GM12878 (cell line): Measurements from ENCODE around the gene RGS6. TPM values are rescaled to one million over a fixed set of nuclear protein-coding genes. Genes with fewer than 3 reads are reported as not detected.
A peak's percentile ranks its signal among the peaks of the same experiment; 100 is the strongest.

ENCODE experiments used
- BMI1 ChIP-seq: fragments of 450-650 bp; IDR thresholded peaks from 2 replicates; pipeline ENCODE4 v1.6.1; 2016; ENCODE audit warnings: mild to moderate bottlenecking, moderate library complexity, borderline replicate concordance
- CHD4 ChIP-seq: fragments of 200-600 bp; sonication (generic); IDR thresholded peaks from 2 replicates; pipeline ENCODE4 v1.6.1; 2016; ENCODE audit warnings: mild to moderate bottlenecking
- CTCF ChIP-seq, 3 experiments: IDR thresholded peaks in 2 of 3; conservative IDR thresholded peaks in 1 of 3; 2 replicates each; pipeline ENCODE4 v1.5.1; 2011; ENCODE audit warnings: low read depth in 3 of 3, low read length in 3 of 3, mild to moderate bottlenecking in 3 of 3, control low read depth in 2 of 3, moderate library complexity in 2 of 3, inconsistent platforms in 1 of 3, mixed read lengths in 1 of 3; ENCODE audit not compliant: control insufficient read depth in 2 of 3, insufficient read depth in 1 of 3; ENCODE audit errors: extremely low read depth in 1 of 3
- ESRRA ChIP-seq: IDR thresholded peaks from 2 replicates; pipeline ENCODE4 v1.6.1; 2012; ENCODE audit warnings: mild to moderate bottlenecking, low read length, improper control_type of control experiment
- FOS ChIP-seq: IDR thresholded peaks from 3 replicates; pipeline ENCODE4 v1.6.1; 2011; ENCODE audit warnings: borderline replicate concordance; ENCODE audit not compliant: insufficient read length; ENCODE audit errors: extremely low read depth
- HDAC6 ChIP-seq: fragments of 200-600 bp; sonication (generic); IDR thresholded peaks from one replicate; pipeline ENCODE4 v1.8.0; 2017; ENCODE audit warnings: antibody characterized with exemption; ENCODE audit not compliant: unreplicated experiment
- HSF1 ChIP-seq: fragments of 150-350 bp; IDR thresholded peaks from 2 replicates; pipeline ENCODE4 v1.6.1; 2014; ENCODE audit warnings: mild to moderate bottlenecking, low read depth, low read length
- IKZF1 ChIP-seq: fragments of 450-650 bp; conservative IDR thresholded peaks from 2 replicates; pipeline ENCODE4 v1.6.1; 2017; ENCODE audit warnings: antibody characterized with exemption, mild to moderate bottlenecking
- KAT2A ChIP-seq: conservative IDR thresholded peaks from 2 replicates; pipeline ENCODE4 v1.6.1; 2011; ENCODE audit warnings: low read depth, low read length; ENCODE audit not compliant: control insufficient read depth
- KLF5 ChIP-seq: fragments of 450-650 bp; IDR thresholded peaks from 2 replicates; pipeline ENCODE4 v1.6.1; 2014; ENCODE audit warnings: mild to moderate bottlenecking; ENCODE audit not compliant: partially characterized antibody
- LARP7 ChIP-seq: fragments of 450-650 bp; IDR thresholded peaks from 2 replicates; pipeline ENCODE4 v1.6.1; 2017; ENCODE audit warnings: mild to moderate bottlenecking
- NBN ChIP-seq: fragments of 450-650 bp; IDR thresholded peaks from 2 replicates; pipeline ENCODE4 v1.6.1; 2016
- NR2C2 ChIP-seq: IDR thresholded peaks from 2 replicates; pipeline ENCODE4 v1.6.1; 2011; ENCODE audit warnings: borderline replicate concordance, low read depth; ENCODE audit not compliant: control insufficient read depth, insufficient read length
- POLR2A ChIP-seq: IDR thresholded peaks from 2 replicates; pipeline ENCODE4 v1.6.1; 2011; ENCODE audit warnings: low read depth, mild to moderate bottlenecking, low read length
- RB1 ChIP-seq: fragments of 450-650 bp; formaldehyde crosslinking; IDR thresholded peaks from 2 replicates; pipeline ENCODE4 v1.6.1; 2017; ENCODE audit warnings: mild to moderate bottlenecking, borderline replicate concordance
- SMAD5 ChIP-seq: IDR thresholded peaks from 2 replicates; pipeline ENCODE4 v1.6.1; 2016; ENCODE audit warnings: antibody characterized with exemption, low read depth
- SP1 ChIP-seq: IDR thresholded peaks from one replicate; pipeline ENCODE4 v1.6.1; 2011; ENCODE audit warnings: low read depth, low read length
- SREBF1 ChIP-seq: IDR thresholded peaks from 2 replicates; pipeline ENCODE4 v1.6.1; 2012; ENCODE audit warnings: mild to moderate bottlenecking, low read length
- TAF1 ChIP-seq: IDR thresholded peaks from 2 replicates; pipeline ENCODE4 v1.6.1; 2011; ENCODE audit warnings: mild to moderate bottlenecking, low read depth, low read length, borderline replicate concordance
- TCF12 ChIP-seq: IDR thresholded peaks from 2 replicates; pipeline ENCODE4 v1.6.1; 2011; ENCODE audit warnings: low read depth, mild to moderate bottlenecking, low read length
- USF2 ChIP-seq: IDR thresholded peaks from 2 replicates; pipeline ENCODE4 v1.6.1; 2011; ENCODE audit warnings: low read depth, low read length, improper control_type of control experiment, borderline replicate concordance
- YY1 ChIP-seq: IDR thresholded peaks from 2 replicates; pipeline ENCODE4 v1.6.1; 2011; ENCODE audit warnings: low read depth, mild to moderate bottlenecking, low read length
- ZBED1 ChIP-seq: IDR thresholded peaks from 2 replicates; pipeline ENCODE4 v1.6.1; 2016; ENCODE audit warnings: borderline replicate concordance
- ZBTB4 ChIP-seq: fragments of 450-650 bp; formaldehyde crosslinking; IDR thresholded peaks from 2 replicates; pipeline ENCODE4 v1.4.0; 2022; ENCODE audit warnings: mild to moderate bottlenecking, moderate library complexity
- ZSCAN29 ChIP-seq: fragments of 450-650 bp; IDR thresholded peaks from 2 replicates; pipeline ENCODE4 v1.6.1; 2017; ENCODE audit warnings: mild to moderate bottlenecking, moderate library complexity
- polyA plus RNA-seq, 11 experiments: library from polyadenylated mRNA; depleted of rRNA in 4 of 11; unstranded in 6 of 11; stranded (reverse) in 5 of 11; fragments of >200 nt; fragmentation: Nextera tagmentation in 4 of 11; fragmentation: Illumina TruSeq in 1 of 11; extraction: Ambion mirVana in 4 of 11; extraction: Trizol in 1 of 11; gene quantifications; 1 replicate in 1 of 11; 2 replicates in 10 of 11; pipeline versions ENCODE4 v1.2.1 to v1.2.3, GENCODE V29; 2011 to 2016; ENCODE audit warnings: inconsistent platforms in 2 of 11, missing spikeins in 2 of 11, low read depth in 1 of 11
- total RNA-seq, 4 experiments: library from RNA; depleted of rRNA in 3 of 4; stranded (reverse); fragments of >200 nt in 3 of 4; fragmentation: Illumina TruSeq in 1 of 4; extraction: Trizol in 1 of 4; gene quantifications; 2 replicates each; pipeline versions ENCODE4 v1.2.1 to v1.2.3, GENCODE V29; 2013 to 2021

The RGS6 gene
- total and polyA plus RNA-seq, 10 of the 15 experiments (the other 5 are each of a cell fraction or from before 2014, with no cell fraction given), result 3.9 to 18.1 (median 12.4) TPM

- no peak for TF ChIP-seq HSF1
- no peak for TF ChIP-seq CTCF (IDR thresholded peaks at IDR 0.05 in 2 of 3, conservative IDR thresholded peaks at IDR 0.05 in 1 of 3; ENCODE audit: control insufficient read depth in 2 of 3, extremely low read depth in 1 of 3, insufficient read depth in 1 of 3, low read depth in 3 of 3, low read length in 3 of 3)
- TF ChIP-seq KAT2A, result no peak
- TF ChIP-seq TAF1, result no peak
- peak; percentile 100 for TF ChIP-seq IKZF1
- no peak for TF ChIP-seq YY1
- peak; percentile 75; the same call in 1 of the 2 replicates for TF ChIP-seq ZBED1
- no peak for TF ChIP-seq KLF5
- no peak for TF ChIP-seq ZBTB4
- peak; percentile 88 for TF ChIP-seq BMI1
- TF ChIP-seq ESRRA, result no peak
- no peak for TF ChIP-seq LARP7
- no peak for TF ChIP-seq FOS
- no peak for TF ChIP-seq SREBF1
- TF ChIP-seq NR2C2, result no peak
- no peak for TF ChIP-seq RB1
- TF ChIP-seq SMAD5, result no peak
- TF ChIP-seq POLR2A, result no peak
- no peak for TF ChIP-seq HDAC6
- peak; percentile 97 for TF ChIP-seq NBN
- no peak for TF ChIP-seq USF2
- no peak for TF ChIP-seq ZSCAN29
- TF ChIP-seq TCF12, result peak; percentile 81
- TF ChIP-seq CHD4, result no peak
- TF ChIP-seq SP1, result peak; percentile 36
These were observed 24.8 kb downstream of the RGS6 start (continued) for GRCh38 chr14:71956920-71957563.
